SIG-M5 treated with dmso at 0.1 percent for 504 hours (cell line): ENCODE measurements around the gene CFAP45.
A peak's percentile ranks its signal among the peaks of the same experiment; 100 is the strongest.

Experiments
- DNase-seq: peaks from one replicate; lab custom pipeline; 2025; ENCODE audit not compliant: unreplicated experiment; lab: John Stamatoyannopoulos, UW

CFAP45 gene

GRCh38 chr1:159900086-159900680 lies at the start of gene CFAP45:
Gene CFAP45 (minus strand): TSS chr1:159900165. CDS start chr1:159900098, 67 bp downstream.
- DNase-seq, result peak; percentile 32

- no peak for DNase-seq
These were observed 49.2 kb upstream of the CFAP45 start for GRCh38 chr1:159949123-159949522.

GRCh38 chr1:159947942-159948341 lies 48.0 kb upstream of the CFAP45 start:
- no peak for DNase-seq

- DNase-seq, result no peak
These were observed 46.5 kb upstream of the CFAP45 start for GRCh38 chr1:159946242-159947187.

GRCh38 chr1:159945483-159946241 lies 45.7 kb upstream of the CFAP45 start, which contains the start of gene IGSF9:
Gene IGSF9 (minus strand): TSS chr1:159945613. CDS start chr1:159943454, 2,159 bp downstream.
- DNase-seq, result peak; percentile 30

GRCh38 chr1:159944623-159945455 lies 44.9 kb upstream of the CFAP45 start:
- DNase-seq, result no peak

- no peak for DNase-seq
These were observed 44.1 kb upstream of the CFAP45 start for GRCh38 chr1:159943908-159944622.

GRCh38 chr1:159943278-159943640 lies 43.3 kb upstream of the CFAP45 start:
- DNase-seq, result no peak

GRCh38 chr1:159942632-159943277 lies 42.8 kb upstream of the CFAP45 start:
- no peak for DNase-seq

GRCh38 chr1:159941591-159942560 lies 41.9 kb upstream of the CFAP45 start:
- DNase-seq, result no peak

- no peak for DNase-seq
These were observed 41.2 kb upstream of the CFAP45 start for GRCh38 chr1:159941141-159941540.

- DNase-seq, result no peak
These were observed 40.1 kb upstream of the CFAP45 start for GRCh38 chr1:159940006-159940620.

GRCh38 chr1:159939678-159940002 lies 39.7 kb upstream of the CFAP45 start:
- no peak for DNase-seq

- no peak for DNase-seq
These were observed 39.1 kb upstream of the CFAP45 start for GRCh38 chr1:159938905-159939677.

GRCh38 chr1:159938211-159938852 lies 38.4 kb upstream of the CFAP45 start:
- DNase-seq, result peak; percentile 58

GRCh38 chr1:159937054-159937750 lies 37.2 kb upstream of the CFAP45 start:
- peak; percentile 94 for DNase-seq
